ENCODE results near the gene PRKCG.

The PRKCG gene

DNA sequence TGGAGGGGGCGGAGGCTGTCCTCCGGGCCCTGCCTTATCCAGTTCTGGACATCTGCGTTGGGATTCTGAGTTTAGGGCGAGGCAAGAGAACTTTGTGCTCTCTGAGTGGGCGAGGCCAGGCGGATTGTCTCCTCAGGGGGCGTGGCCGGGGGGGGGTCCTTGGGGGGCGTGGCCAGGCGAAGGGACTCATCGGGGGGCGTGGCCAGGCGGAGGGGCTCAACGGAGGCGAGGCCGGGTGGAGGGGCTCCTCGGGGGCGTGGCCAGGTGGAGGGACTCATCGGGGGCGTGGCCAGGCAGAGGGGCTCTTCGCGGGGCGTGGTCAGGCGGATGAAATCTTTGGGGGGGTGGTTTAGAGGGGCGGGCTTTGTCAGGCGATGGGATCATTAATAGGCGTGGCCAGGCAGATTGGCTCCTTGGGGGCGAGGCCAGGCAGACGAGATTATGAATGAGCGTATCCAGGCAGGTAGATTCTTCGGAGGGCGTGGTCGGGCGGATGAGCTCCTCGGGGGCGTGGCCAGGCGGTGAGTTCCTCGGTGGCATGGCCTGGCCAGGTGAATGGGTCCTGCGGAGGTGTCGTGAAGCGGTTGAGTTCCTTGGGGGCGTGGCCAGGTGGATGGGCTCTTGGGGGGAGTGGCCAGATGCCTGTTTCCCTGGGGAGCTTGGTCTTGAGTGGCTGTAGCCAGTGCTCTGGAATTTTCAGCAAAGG, 16.8 kb downstream of the PRKCG start:
- no peak for DNase-seq (ENCODE audit: low spot score)

DNA sequence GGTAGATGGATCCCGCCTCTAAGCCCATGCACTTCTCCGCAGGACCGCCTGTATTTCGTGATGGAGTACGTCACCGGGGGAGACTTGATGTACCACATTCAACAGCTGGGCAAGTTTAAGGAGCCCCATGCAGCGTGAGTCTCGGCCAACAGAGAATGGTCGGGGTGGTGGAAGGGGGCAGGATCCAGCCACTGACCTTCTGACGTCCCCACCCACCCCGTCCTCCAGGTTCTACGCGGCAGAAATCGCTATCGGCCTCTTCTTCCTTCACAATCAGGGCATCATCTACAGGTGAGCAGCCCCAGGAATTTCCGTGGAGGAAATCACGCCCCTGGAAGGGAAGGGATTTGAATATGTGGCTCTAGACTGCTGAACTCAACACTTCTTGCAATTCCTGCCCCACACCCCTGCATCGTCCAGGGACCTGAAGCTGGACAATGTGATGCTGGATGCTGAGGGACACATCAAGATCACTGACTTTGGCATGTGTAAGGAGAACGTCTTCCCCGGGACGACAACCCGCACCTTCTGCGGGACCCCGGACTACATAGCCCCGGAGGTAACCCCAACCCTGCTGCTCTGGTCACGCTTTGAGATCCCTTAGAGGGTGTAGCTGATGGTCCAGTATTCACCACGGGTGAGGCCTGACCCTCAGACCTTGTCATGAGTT, 18.3 kb downstream of the PRKCG start:
- DNase-seq (ENCODE audit: low spot score): no peak

DNA sequence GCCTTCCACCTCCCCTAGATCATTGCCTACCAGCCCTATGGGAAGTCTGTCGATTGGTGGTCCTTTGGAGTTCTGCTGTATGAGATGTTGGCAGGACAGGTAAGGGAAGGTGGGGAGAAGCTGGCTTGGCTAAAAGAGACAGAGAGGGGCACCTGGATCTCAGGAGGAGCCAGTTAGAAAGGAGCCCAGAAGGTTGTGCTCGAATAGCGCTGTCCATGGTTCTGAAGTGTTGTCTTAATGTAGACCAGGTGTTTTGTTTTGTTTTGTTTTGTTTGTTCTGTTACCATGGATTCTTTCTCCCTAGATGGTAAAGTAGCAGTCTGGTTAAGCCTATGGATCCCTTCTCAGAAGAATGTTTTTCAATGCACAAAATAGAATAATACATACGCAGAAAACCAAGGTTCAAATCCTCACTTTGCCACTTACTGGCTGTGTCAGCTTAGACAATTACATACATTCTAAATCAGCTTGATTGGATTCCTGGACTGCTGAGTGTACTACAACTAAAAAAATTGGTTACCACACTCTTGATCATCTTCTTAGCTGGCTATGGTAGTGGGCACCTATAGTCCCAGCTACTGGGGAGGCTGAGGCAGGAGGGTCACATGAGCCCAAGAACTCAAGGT, 21.2 kb downstream of the PRKCG start:
- no peak for DNase-seq (ENCODE audit: low spot score)

DNA sequence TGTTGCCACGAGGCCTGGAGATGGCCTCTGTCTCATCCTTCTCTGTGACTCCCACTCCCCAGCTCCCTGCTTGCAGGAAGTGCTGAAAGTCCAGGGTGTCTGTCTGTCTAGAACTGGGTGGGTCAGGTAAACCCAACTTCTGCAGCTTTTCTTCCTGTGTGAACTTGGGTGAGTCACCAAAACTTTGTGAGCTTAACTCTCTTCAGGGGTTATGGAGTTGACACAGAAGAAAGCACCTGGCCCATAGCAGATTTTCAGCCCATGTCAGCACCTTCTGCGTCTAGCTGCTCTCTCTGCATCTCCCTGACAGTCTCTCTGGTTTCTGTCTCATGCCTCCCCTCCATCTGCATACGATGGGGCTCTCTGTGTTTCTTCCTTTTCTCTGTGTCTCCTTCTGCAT, 22.9 kb downstream of the PRKCG start:
- no peak for DNase-seq (ENCODE audit: low spot score)

DNA sequence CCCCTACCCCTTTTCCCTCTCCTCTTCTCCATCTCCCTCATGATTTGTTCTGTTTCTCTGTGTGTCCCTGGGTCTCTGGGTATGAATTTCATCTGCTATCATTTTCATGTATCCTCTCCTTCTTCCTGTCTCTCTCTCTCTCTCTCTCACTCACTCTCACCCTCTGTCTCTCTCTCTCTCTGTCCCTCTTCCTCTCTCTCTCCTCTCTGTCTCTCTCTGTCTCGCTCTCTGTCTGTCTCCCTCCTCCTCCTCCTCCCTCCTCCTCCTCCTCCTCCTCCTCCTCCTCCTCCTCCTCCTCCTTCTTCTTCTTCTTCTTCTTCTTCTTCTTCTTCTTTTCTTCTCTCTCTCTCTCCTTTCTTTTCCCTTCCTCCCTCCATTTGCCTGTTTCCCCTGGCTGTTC, 23.8 kb downstream of the PRKCG start:
- no peak for DNase-seq (ENCODE audit: low spot score)

DNA sequence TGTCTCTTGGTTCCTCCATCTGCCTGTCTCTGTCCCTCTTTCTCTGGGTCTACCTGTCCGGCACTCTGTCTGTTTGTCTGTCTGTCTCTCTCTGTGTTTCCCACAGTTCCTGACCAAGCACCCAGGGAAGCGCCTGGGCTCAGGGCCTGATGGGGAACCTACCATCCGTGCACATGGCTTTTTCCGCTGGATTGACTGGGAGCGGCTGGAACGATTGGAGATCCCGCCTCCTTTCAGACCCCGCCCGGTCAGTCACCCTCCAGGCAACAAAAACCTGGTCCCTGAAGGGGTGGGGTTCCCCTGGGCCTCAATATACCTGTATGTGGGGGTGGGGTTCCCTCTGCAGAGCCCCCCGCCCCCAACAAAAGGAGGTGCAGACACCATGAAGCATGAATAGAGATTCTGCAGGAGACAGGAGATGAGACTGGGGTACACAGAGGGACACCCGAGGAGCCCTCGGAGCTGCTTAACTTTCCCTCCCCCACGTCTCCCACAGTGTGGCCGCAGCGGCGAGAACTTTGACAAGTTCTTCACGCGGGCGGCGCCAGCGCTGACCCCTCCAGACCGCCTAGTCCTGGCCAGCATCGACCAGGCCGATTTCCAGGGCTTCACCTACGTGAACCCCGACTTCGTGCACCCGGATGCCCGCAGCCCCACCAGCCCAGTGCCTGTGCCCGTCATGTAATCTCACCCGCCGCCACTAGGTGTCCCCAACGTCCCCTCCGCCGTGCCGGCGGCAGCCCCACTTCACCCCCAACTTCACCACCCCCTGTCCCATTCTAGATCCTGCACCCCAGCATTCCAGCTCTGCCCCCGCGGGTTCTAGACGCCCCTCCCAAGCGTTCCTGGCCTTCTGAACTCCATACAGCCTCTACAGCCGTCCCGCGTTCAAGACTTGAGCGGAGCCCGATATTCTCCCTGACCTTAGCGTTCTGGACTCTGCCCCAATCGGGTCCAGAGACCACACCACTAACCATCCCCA, 24.5 kb downstream of the PRKCG start:
- DNase-seq (ENCODE audit: low spot score): peak; percentile 37

DNA sequence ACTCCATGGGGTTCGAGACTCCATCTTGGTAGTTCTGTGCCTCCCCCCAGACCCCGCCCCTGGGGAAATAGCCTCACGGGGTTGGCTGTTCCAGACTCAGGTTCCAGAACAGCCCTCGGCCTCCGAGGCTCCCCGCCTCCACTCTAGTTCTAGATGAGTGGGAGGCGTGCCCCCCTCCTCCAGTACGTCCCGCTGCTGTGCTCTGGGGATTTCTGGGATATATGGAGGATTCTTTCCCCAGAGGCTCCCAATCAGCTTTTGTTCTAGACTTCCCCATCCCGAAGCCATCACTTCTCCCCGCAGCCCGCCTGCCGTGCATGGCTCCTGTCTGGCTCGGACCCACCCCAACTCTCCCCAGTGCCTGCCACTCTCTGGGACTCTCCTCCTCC, 25.2 kb downstream of the PRKCG start:
- DNase-seq (ENCODE audit: low spot score): peak; percentile 29

DNA sequence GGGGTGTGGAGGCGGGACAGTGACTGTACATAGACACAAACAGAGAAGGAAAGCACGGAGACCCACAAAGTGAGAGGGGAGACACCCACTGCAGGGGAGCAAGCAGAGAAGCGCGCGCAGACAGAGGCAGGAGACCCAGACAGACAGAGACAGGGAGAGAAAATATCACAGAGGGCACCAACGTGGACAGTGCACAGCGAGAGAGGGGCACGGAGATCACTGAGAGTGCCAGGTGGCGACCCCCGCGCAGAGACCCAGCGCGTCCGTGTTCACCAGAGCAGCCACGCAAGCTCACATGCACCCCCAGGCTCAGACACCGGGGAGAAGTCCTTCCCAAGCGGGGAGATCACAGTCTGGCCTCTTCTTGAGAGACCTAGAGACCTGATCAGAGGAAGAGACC, 25.7 kb downstream of the PRKCG start:
- no peak for DNase-seq (ENCODE audit: low spot score)

DNA sequence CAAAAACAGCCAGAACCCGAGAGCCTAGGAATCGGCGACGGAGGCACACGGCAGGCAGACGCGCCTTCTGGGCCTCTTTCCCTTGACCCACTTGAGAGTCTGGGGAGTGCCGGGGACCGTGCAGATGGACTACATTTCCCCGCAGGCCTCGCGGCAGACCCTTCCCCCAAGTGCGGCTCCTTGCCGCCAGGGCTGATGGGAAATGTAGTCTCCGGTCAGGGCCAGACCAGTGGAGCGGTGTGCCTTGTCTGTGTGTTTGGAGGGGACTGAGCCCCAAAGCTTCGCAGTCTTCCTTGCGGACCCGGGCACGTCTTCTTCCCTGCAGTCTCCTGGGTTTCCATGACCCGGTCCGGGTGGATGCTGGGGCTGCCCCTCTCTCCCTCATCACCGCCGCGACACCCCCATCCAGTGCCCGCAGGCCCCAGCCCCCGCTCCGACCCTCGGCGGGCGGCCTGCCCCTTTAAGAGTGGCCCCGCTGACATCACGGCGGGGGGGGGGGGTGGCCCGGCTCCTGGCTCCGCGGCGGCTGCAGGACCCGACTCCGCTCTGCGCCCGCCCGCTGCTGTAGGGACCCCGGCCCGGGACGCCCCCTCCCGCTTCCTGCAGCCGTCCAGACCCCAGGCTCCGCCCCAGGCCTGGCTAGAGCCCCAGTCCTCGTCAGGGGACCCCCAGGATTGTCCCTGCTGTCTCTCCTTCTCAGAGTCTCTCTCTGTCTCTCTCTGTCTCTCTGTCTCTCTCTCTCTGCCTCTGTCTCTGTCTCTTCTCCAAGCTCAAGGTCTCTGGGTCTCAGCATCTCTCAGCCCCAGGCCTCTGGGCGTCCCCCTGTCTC, 26.3 kb downstream of the PRKCG start:
- DNase-seq (ENCODE audit: low spot score): peak; percentile 89

DNA sequence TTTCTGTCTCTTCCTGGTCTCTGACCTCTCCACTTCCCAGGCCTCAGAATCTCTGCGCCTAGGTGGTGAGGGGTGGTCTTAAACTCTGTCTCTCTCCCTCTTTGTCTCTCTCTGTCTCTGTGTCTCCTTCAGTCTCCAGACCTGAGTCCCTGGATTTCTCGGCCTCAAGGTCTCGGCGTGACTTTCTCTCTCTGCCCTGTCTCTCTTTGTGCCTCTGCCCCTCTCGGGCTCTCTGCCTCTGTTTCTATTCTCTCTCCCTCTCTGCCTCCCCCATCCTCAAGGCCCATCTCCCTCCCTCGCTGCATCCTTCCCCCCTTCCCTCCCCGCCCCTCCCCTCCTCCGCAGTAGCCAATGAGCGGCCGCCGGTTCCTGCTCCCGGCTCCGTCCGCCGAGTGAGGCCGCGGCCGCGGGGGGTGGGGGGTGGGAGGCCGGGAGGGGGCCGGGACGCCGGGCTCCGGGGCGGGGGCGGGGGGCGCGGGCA, 27.0 kb downstream of the PRKCG start, which contains the start of gene CACNG7:
Gene CACNG7, plus strand, starts transcription at position 344 of the 481 bp plus-strand sequence. CDS start 3,554 bp downstream, outside the sequence.
- peak; percentile 50 for DNase-seq (ENCODE audit: low spot score)

DNA sequence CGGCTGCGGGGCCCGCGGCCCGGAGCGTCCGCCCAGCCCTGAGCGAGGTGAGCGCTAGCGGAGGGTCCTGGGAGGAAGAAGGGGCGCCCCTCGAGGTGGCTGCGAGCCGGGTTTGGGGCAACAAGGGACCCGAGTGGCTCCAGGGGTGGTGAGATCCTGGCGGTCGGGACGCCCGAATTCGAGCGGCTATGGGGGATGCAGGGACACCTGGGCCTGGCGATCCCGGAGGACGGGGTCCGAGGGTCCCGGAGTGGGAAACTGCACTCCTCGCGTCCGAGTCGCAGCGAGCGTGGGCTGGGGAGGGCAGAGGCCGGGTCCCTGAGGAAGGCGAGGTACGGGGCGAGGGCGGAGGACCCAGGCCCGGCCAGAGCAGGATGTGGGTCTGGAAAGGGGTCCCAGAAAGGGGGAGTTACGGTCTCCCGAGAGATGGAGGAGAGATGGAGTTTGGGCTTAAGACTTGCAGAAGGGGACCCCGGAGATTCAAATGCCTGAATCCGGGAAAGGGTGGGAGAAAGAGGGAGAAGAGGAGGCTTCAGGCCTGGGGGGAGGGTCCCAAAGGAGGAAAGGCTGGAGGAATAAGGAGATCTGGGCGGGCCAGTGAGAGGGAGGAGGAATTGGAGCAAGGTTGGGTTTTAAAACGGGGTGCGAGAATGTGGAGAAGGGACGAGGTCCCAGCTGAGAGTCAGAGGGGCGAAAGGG, 27.6 kb downstream of the PRKCG start:
- no peak for DNase-seq (ENCODE audit: low spot score)

DNA sequence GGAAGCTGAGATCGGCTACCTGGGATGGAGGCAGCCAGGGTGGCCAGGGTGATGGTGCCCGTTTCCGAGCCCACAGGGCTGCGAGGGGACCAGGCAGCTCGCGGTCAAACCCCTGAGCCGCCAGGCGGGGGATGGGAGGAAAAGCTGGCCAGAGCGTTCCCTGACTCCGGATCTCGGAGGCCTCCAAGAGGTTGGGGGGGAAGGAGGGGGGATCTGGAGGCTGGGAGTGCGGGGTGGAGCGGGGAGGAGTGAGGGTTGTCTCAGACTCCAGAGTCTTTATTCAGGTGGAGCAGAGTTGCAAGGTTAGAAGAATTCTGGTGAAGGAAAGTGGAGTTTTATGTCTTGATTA, 28.1 kb downstream of the PRKCG start:
- DNase-seq (ENCODE audit: low spot score): no peak

DNA sequence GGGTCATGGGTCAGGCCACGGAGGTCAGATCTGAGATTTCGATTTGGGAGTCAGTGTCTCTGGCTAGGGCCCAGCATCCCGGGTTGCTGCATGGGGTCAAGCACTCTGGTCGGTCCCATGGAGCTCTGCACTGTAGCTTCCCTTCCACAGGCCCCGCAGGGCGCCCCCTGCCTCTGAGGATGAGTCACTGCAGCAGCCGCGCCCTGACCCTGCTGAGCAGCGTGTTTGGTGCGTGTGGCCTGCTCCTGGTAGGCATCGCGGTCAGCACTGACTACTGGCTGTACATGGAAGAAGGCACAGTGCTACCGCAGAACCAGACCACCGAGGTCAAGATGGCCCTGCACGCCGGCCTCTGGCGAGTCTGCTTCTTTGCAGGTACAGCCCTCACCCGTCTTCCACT, 30.7 kb downstream of the PRKCG start:
- no peak for DNase-seq (ENCODE audit: low spot score)

DNA sequence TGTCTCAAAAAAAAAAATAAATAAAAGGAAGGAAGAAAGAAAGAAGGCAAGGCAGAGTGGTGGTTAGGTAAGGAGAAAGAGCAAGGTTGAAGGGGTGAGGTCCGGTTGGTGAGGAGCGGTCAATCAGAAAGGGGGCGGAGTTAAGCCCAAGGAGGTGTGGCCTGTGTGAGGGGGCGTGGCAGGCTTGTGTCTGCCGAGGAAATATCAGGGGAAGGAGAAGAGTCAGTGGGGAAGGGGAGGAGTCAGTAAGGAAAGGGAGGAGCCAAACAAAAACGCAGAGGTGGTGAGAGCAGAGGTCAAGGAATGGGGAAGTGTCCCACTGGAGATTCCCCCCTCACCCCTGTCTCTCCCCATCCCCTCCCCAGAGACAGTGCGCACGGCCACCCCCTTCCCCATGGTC, 33.0 kb downstream of the PRKCG start:
- no peak for DNase-seq (ENCODE audit: low spot score)

DNA sequence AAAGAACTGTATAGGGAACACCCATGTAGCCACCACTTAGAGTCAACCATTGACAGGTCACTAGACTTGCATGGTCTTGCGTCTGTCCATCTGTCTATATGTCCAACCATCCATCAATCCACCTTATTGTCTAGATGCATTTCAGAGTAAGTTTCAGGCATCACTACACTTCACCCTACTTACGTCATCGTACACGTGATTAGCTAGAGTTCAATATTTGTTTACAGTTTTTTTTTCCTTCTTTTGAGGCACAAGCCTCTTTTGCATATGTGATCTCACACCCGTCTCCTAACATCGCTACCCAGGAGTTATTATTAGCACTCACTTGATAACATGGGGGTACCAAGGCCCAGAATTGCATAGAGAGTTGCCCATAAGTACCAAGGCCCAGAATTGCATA, 34.0 kb downstream of the PRKCG start:
- DNase-seq (ENCODE audit: low spot score): no peak

DNA sequence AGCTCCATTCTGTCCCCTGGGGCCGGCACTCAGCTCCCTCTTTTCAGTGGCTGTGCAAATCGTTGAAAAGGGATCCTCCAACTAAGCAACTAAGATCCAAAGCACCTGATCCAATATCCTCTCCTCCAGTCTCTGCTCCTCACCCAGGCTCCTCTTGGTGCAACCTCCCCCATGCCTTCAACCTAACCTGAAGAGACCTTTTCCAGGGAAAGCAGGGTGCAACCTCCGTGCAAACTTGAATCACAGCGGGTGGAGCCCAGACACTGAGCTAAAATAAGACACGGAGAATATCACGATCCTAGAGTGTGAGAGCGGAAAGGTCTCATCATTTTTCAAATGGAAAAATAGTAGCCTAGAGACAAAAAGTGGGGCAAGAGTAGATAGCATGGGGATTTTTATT, 35.4 kb downstream of the PRKCG start:
- DNase-seq (ENCODE audit: low spot score): peak; percentile 77

DNA sequence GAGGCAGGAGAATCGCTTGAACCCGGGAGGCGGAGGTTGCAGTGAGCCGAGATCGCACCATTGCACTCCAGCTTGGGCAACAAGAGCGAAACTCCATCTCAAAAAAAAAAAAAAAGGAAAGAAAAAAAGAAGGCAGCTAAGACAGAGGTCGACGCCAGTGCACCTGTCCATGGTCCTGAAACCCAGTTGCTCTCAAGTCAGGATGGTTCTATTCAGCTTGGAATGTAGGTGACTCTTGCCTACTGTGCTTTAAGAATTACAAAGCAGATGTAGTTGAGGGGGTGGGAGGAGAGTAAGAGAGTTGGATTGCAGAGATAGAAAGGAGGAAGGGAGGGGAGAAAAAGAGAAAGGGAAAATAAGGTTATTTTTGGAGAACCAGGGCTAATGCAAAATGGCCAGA, 45.7 kb downstream of the PRKCG start:
- DNase-seq (ENCODE audit: low spot score): no peak

DNA sequence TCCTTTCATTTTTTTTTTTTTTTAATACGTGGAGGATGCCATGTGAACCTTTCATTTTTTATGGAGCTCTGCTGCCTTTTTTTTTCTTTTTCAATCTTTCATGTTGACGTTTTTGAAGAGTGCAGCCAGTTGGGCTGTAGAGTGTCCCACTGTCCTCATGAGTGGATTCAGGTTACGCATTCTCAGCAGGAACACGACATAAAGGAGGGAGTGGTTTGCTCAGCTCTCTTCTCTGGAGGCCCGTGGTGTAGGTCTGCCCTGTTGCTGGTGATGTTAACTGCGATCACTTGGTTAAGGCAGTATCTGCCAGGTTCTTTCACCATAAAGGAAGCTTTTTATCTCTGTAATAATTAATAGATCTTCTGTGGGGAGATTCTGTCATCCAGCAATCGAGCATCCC, 54.0 kb downstream of the PRKCG start:
- DNase-seq (ENCODE audit: low spot score): no peak

DNA sequence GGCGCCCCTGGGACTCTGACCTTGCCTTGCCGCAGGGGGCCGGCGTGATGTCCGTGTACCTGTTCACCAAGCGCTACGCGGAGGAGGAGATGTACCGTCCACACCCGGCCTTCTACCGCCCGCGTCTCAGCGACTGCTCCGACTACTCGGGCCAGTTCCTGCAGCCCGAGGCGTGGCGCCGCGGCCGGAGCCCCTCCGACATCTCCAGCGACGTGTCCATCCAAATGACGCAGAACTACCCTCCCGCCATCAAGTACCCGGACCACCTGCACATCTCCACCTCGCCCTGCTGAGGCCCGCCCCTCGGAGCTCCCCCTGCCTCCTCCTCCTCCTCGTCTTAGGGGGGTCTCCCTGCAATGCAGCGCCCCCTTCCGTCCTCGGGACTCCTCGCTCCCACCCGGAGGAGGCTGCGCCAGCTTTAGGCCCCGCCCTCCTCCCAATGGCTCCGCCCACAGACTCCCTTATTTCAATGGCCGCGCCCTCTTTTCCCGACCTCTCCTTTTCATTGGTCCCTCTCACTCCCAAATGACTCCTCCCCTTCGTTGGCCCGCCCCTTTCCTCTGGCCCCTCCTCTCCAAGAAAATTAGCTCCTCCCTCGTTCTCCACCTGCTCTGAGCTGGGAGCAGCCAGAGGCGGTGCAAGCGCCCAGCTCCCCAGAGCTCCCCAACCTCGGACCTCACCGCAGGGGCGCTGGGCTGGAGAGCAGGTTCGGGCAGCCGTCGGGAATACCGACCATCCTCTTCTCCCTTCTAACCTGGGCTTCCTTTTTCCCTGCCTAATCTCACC, 60.2 kb downstream of the PRKCG start:
- DNase-seq (ENCODE audit: low spot score): no peak

DNA sequence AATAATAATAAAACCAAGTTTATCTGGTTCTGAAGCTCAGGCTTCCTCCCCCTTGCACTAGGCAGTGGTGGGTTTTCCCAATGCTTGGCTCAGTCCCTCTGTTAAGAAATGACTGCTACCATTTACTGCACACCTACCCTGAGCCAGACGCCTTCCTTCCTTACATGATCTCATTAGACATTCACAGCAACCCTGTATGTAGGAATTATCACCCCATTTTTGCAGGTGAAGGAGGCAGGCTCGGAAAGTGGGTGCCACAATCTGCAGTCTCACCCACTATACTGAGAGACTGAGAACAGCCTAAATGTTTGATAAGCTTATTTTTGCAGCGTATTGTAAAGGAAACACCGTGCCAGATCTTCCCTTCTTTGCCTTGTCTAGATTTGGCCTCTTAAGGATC, 62.4 kb downstream of the PRKCG start:
- DNase-seq (ENCODE audit: low spot score): peak; percentile 54
